Upper lobe of left lung (tissue), 6 donors: ENCODE measurements around the gene PXDN. TPM values are rescaled to one million over a fixed set of nuclear protein-coding genes. Genes with fewer than 3 reads are reported as not detected.

Source experiments
- ATAC-seq, 2 donors: fragments of 200-7000 bp; cut with Tn5 transposase; one replicate each; pipeline ENCODE4 v1.9.1; 2022; ENCODE audit warnings: mild to moderate bottlenecking in 2 of 2, moderate library complexity in 2 of 2; ENCODE audit not compliant: low FRiP score in 2 of 2
- DNase-seq, 2 donors: peaks; one replicate each; pipeline ENCODE4 v3.0.0-alpha.2; 2019 to 2020
- H3K27ac ChIP-seq, 4 donors: fragments of 200-600 bp; sonication (generic); one replicate each; pipeline ENCODE4 v1.5.1; 2016 to 2019
- H3K27me3 ChIP-seq, 4 donors: fragments of 200-600 bp; sonication (generic); one replicate each; pipeline ENCODE4 v1.5.1; 2017 to 2019
- H3K36me3 ChIP-seq, 4 donors: fragments of 200-600 bp; sonication (generic); one replicate each; pipeline ENCODE4 v1.5.1; 2016 to 2019
- H3K4me1 ChIP-seq, 4 donors: fragments of 200-600 bp; sonication (generic); one replicate each; pipeline ENCODE4 v1.5.1; 2018 to 2019
- H3K4me3 ChIP-seq, 4 donors: fragments of 200-600 bp; sonication (generic); one replicate each; pipeline ENCODE4 v1.5.1; 2017 to 2019; ENCODE audit warnings: mild to moderate bottlenecking in 2 of 4, moderate library complexity in 1 of 4
- H3K9me3 ChIP-seq, 4 donors: fragments of 200-600 bp; sonication (generic); one replicate each; pipeline ENCODE4 v1.5.1; 2018 to 2019
- EP300 ChIP-seq, 4 donors: sonication (generic); formaldehyde crosslinking; IDR thresholded peaks; one replicate each; pipeline ENCODE4 v1.5.1; 2017; ENCODE audit warnings: antibody characterized with exemption in 4 of 4, control low read depth in 2 of 4
- POLR2A ChIP-seq, 4 donors: fragments of 450-650 bp; IDR thresholded peaks; one replicate each; pipeline ENCODE4 v1.5.1; 2016 to 2017; ENCODE audit warnings: antibody characterized with exemption in 4 of 4, mild to moderate bottlenecking in 2 of 4
- POLR2AphosphoS5 ChIP-seq, 2 donors: sonication (generic); formaldehyde crosslinking; IDR thresholded peaks; one replicate each; pipeline ENCODE4 v1.5.1; 2017; ENCODE audit warnings: antibody characterized with exemption in 2 of 2
- WGBS, 2 donors: methylation state at CpG; one replicate each; pipeline ENCODE4 v1.1.5; 2017 to 2018; 5-methylcytosine and 5-hydroxymethylcytosine counted together
- total RNA-seq, 6 donors: library from RNA; depleted of rRNA in 4 of 6; stranded (reverse); fragments of >200 nt in 4 of 6; gene quantifications; one replicate each; pipeline versions ENCODE4 v1.1.0 to v1.2.1, GENCODE V29; 2016 to 2021
- TF ChIP-seq, protein P1 (sequence below), 6 experiments: fragments of 450-650 bp in 4 of 6; fragments of 200-600 bp in 2 of 6; sonication (generic) in 2 of 6; IDR thresholded peaks; one replicate each; pipeline ENCODE4 v1.5.1; 2016 to 2019; ENCODE audit warnings: antibody characterized with exemption in 6 of 6
- donor health status: DM: no; HTN: no; CAD: no; lungs with moderate emphysema.
- donor health status: DM: no; HTN: yes; CAD: no; lungs with severe emphysema.

PXDN gene
- total RNA-seq, 6 donors from 2014 or later: 20.8 to 65.6 (median 38.5) TPM

DNA sequence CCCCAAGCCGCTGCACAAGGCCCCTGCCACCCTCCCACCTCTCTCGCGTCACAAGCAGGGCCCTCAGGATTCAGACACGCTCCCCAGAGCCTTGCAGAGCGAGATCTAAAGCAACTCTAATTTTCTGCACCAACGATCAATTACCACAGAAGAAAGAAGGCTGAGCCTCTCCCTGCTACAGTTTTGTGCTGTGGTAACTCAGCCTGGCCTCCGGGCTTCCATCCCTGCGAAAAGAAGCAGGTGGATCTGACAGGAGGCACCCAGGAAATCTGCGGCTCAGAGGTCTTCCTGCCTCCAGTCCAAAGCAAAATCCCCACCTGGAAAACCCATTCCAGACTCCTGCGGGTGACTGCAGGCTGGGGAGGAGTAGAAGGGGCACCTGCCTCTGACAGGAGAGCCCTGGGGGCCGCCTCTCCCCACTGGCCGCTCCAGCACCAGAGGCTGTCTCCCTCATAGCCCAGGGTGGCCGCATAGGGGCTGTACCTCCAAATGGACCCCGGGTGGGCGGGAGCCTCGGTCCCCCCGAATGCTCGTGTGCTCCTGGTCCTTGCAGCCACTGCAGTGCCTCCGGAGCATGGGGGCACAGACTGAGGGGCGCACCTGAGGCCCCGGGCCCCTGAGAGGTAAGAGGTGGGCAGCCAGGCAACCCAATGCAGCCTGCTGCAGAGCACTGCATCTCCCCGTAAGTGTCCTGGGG lies 31.0 kb downstream of the PXDN start:
- Histone ChIP-seq H3K36me3 (no peaks in the 10 kb centered on the region), H3K27ac (no peak overlapping the region), H3K4me1 (peaks cover 21 to 34% (median 29%) of the 10 kb centered on the region in 4 donors), H3K4me3 (no peak overlapping the region), H3K9me3 (no peaks in the 10 kb centered on the region), H3K27me3 (no peaks in the 10 kb centered on the region)
- no peak for ATAC-seq
- peak in 1 of 2 donors; percentile 65 for DNase-seq
- no peak for TF ChIP-seq EP300 (IDR thresholded peaks at IDR 0.05)
- TF ChIP-seq POLR2A (IDR thresholded peaks at IDR 0.05): no peak
- TF ChIP-seq, protein P1, sequence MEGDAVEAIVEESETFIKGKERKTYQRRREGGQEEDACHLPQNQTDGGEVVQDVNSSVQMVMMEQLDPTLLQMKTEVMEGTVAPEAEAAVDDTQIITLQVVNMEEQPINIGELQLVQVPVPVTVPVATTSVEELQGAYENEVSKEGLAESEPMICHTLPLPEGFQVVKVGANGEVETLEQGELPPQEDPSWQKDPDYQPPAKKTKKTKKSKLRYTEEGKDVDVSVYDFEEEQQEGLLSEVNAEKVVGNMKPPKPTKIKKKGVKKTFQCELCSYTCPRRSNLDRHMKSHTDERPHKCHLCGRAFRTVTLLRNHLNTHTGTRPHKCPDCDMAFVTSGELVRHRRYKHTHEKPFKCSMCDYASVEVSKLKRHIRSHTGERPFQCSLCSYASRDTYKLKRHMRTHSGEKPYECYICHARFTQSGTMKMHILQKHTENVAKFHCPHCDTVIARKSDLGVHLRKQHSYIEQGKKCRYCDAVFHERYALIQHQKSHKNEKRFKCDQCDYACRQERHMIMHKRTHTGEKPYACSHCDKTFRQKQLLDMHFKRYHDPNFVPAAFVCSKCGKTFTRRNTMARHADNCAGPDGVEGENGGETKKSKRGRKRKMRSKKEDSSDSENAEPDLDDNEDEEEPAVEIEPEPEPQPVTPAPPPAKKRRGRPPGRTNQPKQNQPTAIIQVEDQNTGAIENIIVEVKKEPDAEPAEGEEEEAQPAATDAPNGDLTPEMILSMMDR (IDR thresholded peaks at IDR 0.05): no peak
- TF ChIP-seq POLR2AphosphoS5 (IDR thresholded peaks at IDR 0.05): no peak
- 93 to 96% methylated on average over 12 to 20 of the region's 22 CpGs for WGBS, 2 donors

GRCh38 chr2:1709946-1710560 lies 34.3 kb downstream of the PXDN start:
- no peak for ATAC-seq
- TF ChIP-seq, protein P1 (IDR thresholded peaks at IDR 0.05): no peak
- no peak for TF ChIP-seq EP300 (IDR thresholded peaks at IDR 0.05)
- TF ChIP-seq POLR2AphosphoS5 (IDR thresholded peaks at IDR 0.05): no peak
- TF ChIP-seq POLR2A (IDR thresholded peaks at IDR 0.05): no peak

DNA sequence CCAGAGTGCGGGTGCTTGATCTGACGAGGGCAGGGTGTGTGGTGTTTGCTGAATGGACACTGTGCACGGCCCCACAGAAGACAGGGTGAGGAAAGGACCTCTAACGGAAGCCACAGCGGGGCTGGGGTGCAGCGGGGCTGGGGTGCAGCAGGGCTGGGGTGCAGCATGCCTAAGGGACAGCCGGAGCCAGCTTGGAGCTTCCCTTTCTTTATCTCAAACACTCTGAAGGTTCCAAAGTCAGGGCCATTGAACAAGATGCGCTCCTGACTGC lies 35.0 kb downstream of the PXDN start:
- Histone ChIP-seq H3K4me3 (no peak overlapping the region), H3K36me3 (no peaks in the 10 kb centered on the region), H3K9me3 (no peaks in the 10 kb centered on the region), H3K4me1 (peaks cover 21 to 26% (median 25%) of the 10 kb centered on the region in 4 donors), H3K27me3 (no peaks in the 10 kb centered on the region), H3K27ac (peak overlapping the region in 2 of 4 donors; percentile 66 to 79)
- 73 to 79% methylated on average over 7 to 8 of the region's 8 CpGs for WGBS, 2 donors
- TF ChIP-seq, protein P1 (IDR thresholded peaks at IDR 0.05): no peak
- TF ChIP-seq POLR2AphosphoS5 (IDR thresholded peaks at IDR 0.05): no peak
- no peak for TF ChIP-seq EP300 (IDR thresholded peaks at IDR 0.05)
- TF ChIP-seq POLR2A (IDR thresholded peaks at IDR 0.05): no peak
- DNase-seq (no peak), ATAC-seq (no peak)

More at GRCh38 chr2:1709946-1710560, 34.3 kb downstream of the PXDN start:
- H3K9me3 ChIP-seq: no peaks in the 10 kb centered on the region
- H3K27ac ChIP-seq: no peak overlapping the region
- H3K4me3 ChIP-seq: no peak overlapping the region
- peaks cover 26 to 33% (median 29%) of the 10 kb centered on the region in 4 donors for H3K4me1 ChIP-seq
- DNase-seq: no peak
- WGBS, 2 donors: 93 to 95% methylated on average over 15 of the region's 15 CpGs
- H3K27me3 ChIP-seq: no peaks in the 10 kb centered on the region
- no peaks in the 10 kb centered on the region for H3K36me3 ChIP-seq

- TF ChIP-seq POLR2A (IDR thresholded peaks at IDR 0.05): no peak
- TF ChIP-seq POLR2AphosphoS5 (IDR thresholded peaks at IDR 0.05): no peak
- no peak for TF ChIP-seq EP300 (IDR thresholded peaks at IDR 0.05)
- TF ChIP-seq, protein P1 (IDR thresholded peaks at IDR 0.05): no peak
- WGBS, 2 donors: 78 to 82% methylated on average over 18 to 31 of the region's 34 CpGs
- H3K27me3 ChIP-seq: no peaks in the 10 kb centered on the region
- H3K27ac ChIP-seq: peak overlapping the region; percentile 56 to 82 (median 72)
- ATAC-seq (no peak), DNase-seq (no peak)
- H3K36me3 ChIP-seq: no peaks in the 10 kb centered on the region
- no peak overlapping the region for H3K4me3 ChIP-seq
- H3K4me1 ChIP-seq: peaks cover 17 to 25% (median 22%) of the 10 kb centered on the region in 4 donors
- no peaks in the 10 kb centered on the region for H3K9me3 ChIP-seq
These were observed 35.6 kb downstream of the PXDN start for GRCh38 chr2:1708476-1709334.
